ENCODE results near the gene PDZD4.

Gene PDZD4

DNA sequence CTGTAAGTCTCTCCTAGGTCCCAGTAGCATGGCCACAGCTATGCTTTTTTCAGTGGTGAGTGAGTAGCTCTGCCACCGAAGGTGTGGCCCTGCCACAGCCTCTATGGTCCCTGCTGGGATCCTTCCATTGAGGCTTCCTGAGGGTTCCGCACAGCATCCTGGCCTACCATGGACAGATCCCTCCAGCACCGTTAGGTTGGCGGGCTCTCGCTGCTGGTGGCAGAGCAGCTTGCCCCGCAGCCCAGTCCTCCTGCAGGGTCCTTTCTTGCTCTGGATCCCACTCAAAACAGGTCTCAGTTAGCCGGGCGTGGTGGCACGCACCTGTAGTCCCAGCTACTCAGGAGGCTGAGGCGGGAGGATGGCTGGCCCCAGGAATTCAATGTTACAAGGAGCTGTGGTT is 2.4 kb upstream of the PDZD4 start:
- Histone ChIP-seq H3K9me3 (ENCODE audit: control insufficient read depth, low read length) (no peaks in the 10 kb centered on the region), H3K4me1 (no peaks in the 10 kb centered on the region), H3K9ac (no peak overlapping the region), H3K27me3 (ENCODE audit: control insufficient read depth, insufficient read depth, low read length) (no peaks in the 10 kb centered on the region), H3K27ac (no peak overlapping the region), H3K79me2 (no peaks in the 10 kb centered on the region), H3K4me2 (ENCODE audit: low read length) (no peak overlapping the region), H2AFZ (no peak overlapping the region), H3K4me3 (ENCODE audit: low read depth, low read length) (no peak overlapping the region), H3K36me3 (ENCODE audit: control insufficient read depth, insufficient read depth, low read length) (no peaks in the 10 kb centered on the region)
- TF ChIP-seq, protein P1, sequence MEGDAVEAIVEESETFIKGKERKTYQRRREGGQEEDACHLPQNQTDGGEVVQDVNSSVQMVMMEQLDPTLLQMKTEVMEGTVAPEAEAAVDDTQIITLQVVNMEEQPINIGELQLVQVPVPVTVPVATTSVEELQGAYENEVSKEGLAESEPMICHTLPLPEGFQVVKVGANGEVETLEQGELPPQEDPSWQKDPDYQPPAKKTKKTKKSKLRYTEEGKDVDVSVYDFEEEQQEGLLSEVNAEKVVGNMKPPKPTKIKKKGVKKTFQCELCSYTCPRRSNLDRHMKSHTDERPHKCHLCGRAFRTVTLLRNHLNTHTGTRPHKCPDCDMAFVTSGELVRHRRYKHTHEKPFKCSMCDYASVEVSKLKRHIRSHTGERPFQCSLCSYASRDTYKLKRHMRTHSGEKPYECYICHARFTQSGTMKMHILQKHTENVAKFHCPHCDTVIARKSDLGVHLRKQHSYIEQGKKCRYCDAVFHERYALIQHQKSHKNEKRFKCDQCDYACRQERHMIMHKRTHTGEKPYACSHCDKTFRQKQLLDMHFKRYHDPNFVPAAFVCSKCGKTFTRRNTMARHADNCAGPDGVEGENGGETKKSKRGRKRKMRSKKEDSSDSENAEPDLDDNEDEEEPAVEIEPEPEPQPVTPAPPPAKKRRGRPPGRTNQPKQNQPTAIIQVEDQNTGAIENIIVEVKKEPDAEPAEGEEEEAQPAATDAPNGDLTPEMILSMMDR (IDR thresholded peaks at IDR 0.05): no peak

- H2AFZ ChIP-seq: no peak overlapping the region
- H3K4me3 ChIP-seq (ENCODE audit: low read depth, low read length): no peak overlapping the region
- H3K36me3 ChIP-seq (ENCODE audit: control insufficient read depth, insufficient read depth, low read length): no peaks in the 10 kb centered on the region
- TF ChIP-seq, protein P1 (IDR thresholded peaks at IDR 0.05): no peak
- H3K4me2 ChIP-seq (ENCODE audit: low read length): no peak overlapping the region
- no peak overlapping the region for H3K9ac ChIP-seq
- H3K9me3 ChIP-seq (ENCODE audit: control insufficient read depth, low read length): no peaks in the 10 kb centered on the region
- no peak overlapping the region for H3K27ac ChIP-seq
- no peaks in the 10 kb centered on the region for H3K4me1 ChIP-seq
- H3K27me3 ChIP-seq (ENCODE audit: control insufficient read depth, insufficient read depth, low read length): no peaks in the 10 kb centered on the region
- H3K79me2 ChIP-seq: no peaks in the 10 kb centered on the region
Observed at GRCh38 chrX:153831429-153832150, 1.2 kb upstream of the PDZD4 start.

GRCh38 chrX:153830640-153831428 is 490 bp upstream of the PDZD4 start:
- Histone ChIP-seq H3K27me3 (ENCODE audit: control insufficient read depth, insufficient read depth, low read length) (no peaks in the 10 kb centered on the region), H3K4me2 (ENCODE audit: low read length) (no peak overlapping the region), H3K9me3 (ENCODE audit: control insufficient read depth, low read length) (no peaks in the 10 kb centered on the region), H3K79me2 (no peaks in the 10 kb centered on the region), H3K36me3 (ENCODE audit: control insufficient read depth, insufficient read depth, low read length) (no peaks in the 10 kb centered on the region), H3K9ac (no peak overlapping the region), H2AFZ (no peak overlapping the region), H3K4me3 (ENCODE audit: low read depth, low read length) (no peak overlapping the region), H3K27ac (no peak overlapping the region), H3K4me1 (no peaks in the 10 kb centered on the region)
- TF ChIP-seq, protein P1 (IDR thresholded peaks at IDR 0.05): no peak

- Histone ChIP-seq H3K9ac (no peak overlapping the region), H3K4me3 (ENCODE audit: low read depth, low read length) (no peak overlapping the region)
Observed at GRCh38 chrX:153829549-153829798, 870 bp downstream of the PDZD4 start.

More at GRCh38 chrX:153829549-153829798, 870 bp downstream of the PDZD4 start:
- TF ChIP-seq, protein P1 (IDR thresholded peaks at IDR 0.05): no peak
- H3K79me2 ChIP-seq: no peaks in the 10 kb centered on the region
- H3K4me2 ChIP-seq (ENCODE audit: low read length): peak overlapping the region; percentile 53
- H2AFZ ChIP-seq: peak overlapping the region; percentile 56
- H3K36me3 ChIP-seq (ENCODE audit: control insufficient read depth, insufficient read depth, low read length): no peaks in the 10 kb centered on the region
- no peaks in the 10 kb centered on the region for H3K4me1 ChIP-seq
- H3K27me3 ChIP-seq (ENCODE audit: control insufficient read depth, insufficient read depth, low read length): no peaks in the 10 kb centered on the region
- no peaks in the 10 kb centered on the region for H3K9me3 ChIP-seq (ENCODE audit: control insufficient read depth, low read length)
- no peak overlapping the region for H3K27ac ChIP-seq
